HepG2 (cell line): Measurements from ENCODE around the gene RALBP1. TPM values are rescaled to one million over a fixed set of nuclear protein-coding genes. Genes with fewer than 3 reads are reported as not detected.

Source experiments
- ATAC-seq: fragments of 200-7000 bp; cut with Tn5 transposase; 3 replicates; pipeline ENCODE4 v1.9.1; 2020; ENCODE audit warnings: mild to moderate bottlenecking, moderate library complexity
- BruUV-seq: library from RNA; stranded (reverse); fragments of 400-500 nt; replicated peaks from 2 replicates; lab custom pipeline; 2021; lab: Mats Ljungman, UMichigan
- CTCF ChIA-PET: fragments of 300-600 bp; formaldehyde crosslinking; extraction: SDS; loops from one replicate; lab custom pipeline; 2021; ENCODE audit warnings: low total read pairs, inconsistent platforms, low intra/inter-chr PET ratio; lab: Yijun Ruan, JAX
- POLR2A ChIA-PET: fragments of 350-600 bp; sonication (Branson Sonifier 250); formaldehyde crosslinking; loops from one replicate; lab custom pipeline; 2020; ENCODE audit warnings: antibody characterized with exemption, inconsistent platforms; lab: Yijun Ruan, JAX
- DNase-seq: peaks from one replicate; pipeline ENCODE4 v3.0.0-alpha.2; 2015; ENCODE audit warnings: low spot score
- FAIRE-seq: peaks from 3 replicates; lab custom pipeline; 2011; peaks lifted over from hg19 to GRCh38; lab: Jason Lieb, UNC
- H2AFZ ChIP-seq: one replicate; pipeline ENCODE4 v1.6.1; 2011; ENCODE audit warnings: low read length, inconsistent platforms
- H3K27ac ChIP-seq: fragments of 300-600 bp; 3 replicates; pipeline ENCODE4 v1.8.0; 2011; ENCODE audit warnings: mixed run types, mild to moderate bottlenecking, mixed read lengths, low read length, inconsistent platforms; ENCODE audit not compliant: insufficient read depth; ENCODE audit errors: extremely low read length
- H3K27me3 ChIP-seq, 2 experiments: fragments of 200-600 bp in 1 of 2; 2 replicates in 1 of 2; 3 replicates in 1 of 2; pipeline versions ENCODE4 v1.6.0 to v1.8.0; 2011; ENCODE audit warnings: low read length in 2 of 2, mild to moderate bottlenecking in 2 of 2, moderate library complexity in 2 of 2, inconsistent platforms in 1 of 2; ENCODE audit not compliant: insufficient read depth in 2 of 2, control insufficient read depth in 1 of 2
- H3K36me3 ChIP-seq, 2 experiments: fragments of 200-600 bp in 1 of 2; replicated peaks in 1 of 2; 2 replicates in 1 of 2; 3 replicates in 1 of 2; pipeline versions ENCODE4 v1.5.1 to v1.8.0; 2011; ENCODE audit warnings: low read length in 2 of 2, inconsistent platforms in 1 of 2; ENCODE audit not compliant: insufficient read depth in 2 of 2, control insufficient read depth in 1 of 2
- H3K4me1 ChIP-seq: 2 replicates; pipeline ENCODE4 v1.5.1; 2012; ENCODE audit warnings: low read length, inconsistent platforms; ENCODE audit not compliant: insufficient read depth
- H3K4me2 ChIP-seq: 2 replicates; pipeline ENCODE4 v1.6.0; 2011; ENCODE audit warnings: low read depth, low read length, inconsistent platforms
- H3K4me3 ChIP-seq, 3 experiments: fragments of 200-600 bp in 1 of 3; sonication (generic), shearing (Covaris generic) in 1 of 3; replicated peaks in 1 of 3; 2 replicates each; pipeline ENCODE4 v1.5.1; 2011 to 2016; ENCODE audit warnings: low read length in 3 of 3, inconsistent platforms in 2 of 3, low read depth in 2 of 3, mild to moderate bottlenecking in 2 of 3, control low read depth in 1 of 3, mixed read lengths in 1 of 3; ENCODE audit not compliant: insufficient read depth in 1 of 3
- H3K79me2 ChIP-seq: one replicate; pipeline ENCODE4 v1.6.1; 2011; ENCODE audit warnings: low read length, inconsistent platforms; ENCODE audit not compliant: insufficient read depth
- H3K9ac ChIP-seq: 2 replicates; pipeline ENCODE4 v1.6.0; 2011; ENCODE audit warnings: mild to moderate bottlenecking, low read depth, low read length, inconsistent platforms; ENCODE audit not compliant: insufficient read depth
- H3K9me3 ChIP-seq: 2 replicates; pipeline ENCODE4 v1.5.1; 2012; ENCODE audit warnings: mild to moderate bottlenecking, low read length
- H4K20me1 ChIP-seq: 2 replicates; pipeline ENCODE4 v1.6.0; 2011; ENCODE audit warnings: inconsistent platforms, mild to moderate bottlenecking, low read length, moderate library complexity; ENCODE audit not compliant: insufficient read depth
- FOXP1 ChIP-seq, 2 experiments: fragments of 450-650 bp in 1 of 2; IDR thresholded peaks; 2 replicates each; pipeline ENCODE4 v1.6.1; 2017 to 2018; ENCODE audit warnings: antibody characterized with exemption in 1 of 2
- JUND ChIP-seq: sonication (generic); formaldehyde crosslinking; IDR thresholded peaks from 2 replicates; pipeline ENCODE4 v1.8.0; 2022; ENCODE audit warnings: mild to moderate bottlenecking, missing genetic modification reagents
- PREB ChIP-seq: sonication (generic); formaldehyde crosslinking; IDR thresholded peaks from 2 replicates; pipeline ENCODE4 v1.4.0; 2020; ENCODE audit warnings: missing genetic modification reagents
- RFXANK ChIP-seq: IDR thresholded peaks from 2 replicates; pipeline ENCODE4 v1.6.1; 2016
- ZNF274 ChIP-seq: sonication (generic); formaldehyde crosslinking; IDR thresholded peaks from 2 replicates; pipeline ENCODE4 v1.5.1; 2020; ENCODE audit warnings: mild to moderate bottlenecking, missing genetic modification reagents
- ZNF431 ChIP-seq: sonication (generic); formaldehyde crosslinking; IDR thresholded peaks from 2 replicates; pipeline ENCODE4 v1.9.0; 2022; ENCODE audit warnings: missing genetic modification reagents, low read depth, mild to moderate bottlenecking, borderline replicate concordance
- ZNF782 ChIP-seq: sonication (generic); formaldehyde crosslinking; IDR thresholded peaks from 2 replicates; pipeline ENCODE4 v1.4.0; 2020; ENCODE audit warnings: missing genetic modification reagents, mild to moderate bottlenecking, borderline replicate concordance
- in situ Hi-C: cut with HindIII; loops from 2 replicates; pipeline ENCODE4 v1.10.0; 2017; ENCODE audit warnings: low pct_unique_long_range_greater_than_20kb; ENCODE audit not compliant: extremely low pct_ligation_motif_present
- intact Hi-C: fragments of 100-400 bp; cut with micrococcal nuclease; formaldehyde crosslinking; loops from one replicate; pipeline ENCODE4 v1.10.0; 2022; ENCODE audit not compliant: unreplicated experiment
- polyA plus RNA-seq, 8 experiments: library from polyadenylated mRNA; depleted of rRNA in 3 of 8; stranded (reverse) in 7 of 8; unstranded in 1 of 8; fragments of >200 nt; fragmentation: Illumina TruSeq in 4 of 8; extraction: Trizol in 4 of 8; gene quantifications; 2 replicates each; pipeline versions ENCODE4 v1.2.1 to v1.2.3, GENCODE V29; 2011 to 2016; ENCODE audit warnings: low read depth in 4 of 8, missing spikeins in 1 of 8, mixed read lengths in 1 of 8; ENCODE audit not compliant: insufficient read depth in 1 of 8
- total RNA-seq, 5 experiments: library from RNA; depleted of rRNA; stranded (reverse); fragments of >200 nt; fragmentation: Illumina TruSeq; extraction: Trizol; gene quantifications; 2 replicates each; pipeline ENCODE4 v1.2.3, GENCODE V29; 2016; ENCODE audit warnings: low read depth in 1 of 5
- TF ChIP-seq, protein P1 (sequence below): sonication (generic); formaldehyde crosslinking; IDR thresholded peaks from 2 replicates; pipeline ENCODE4 v1.4.0; 2020; ENCODE audit warnings: missing genetic modification reagents

The RALBP1 gene
- total and polyA plus RNA-seq, 2 of the 13 experiments (the other 11 are each of a cell fraction or from before 2014, with no cell fraction given) = 24.5 to 33.1 TPM

DNA sequence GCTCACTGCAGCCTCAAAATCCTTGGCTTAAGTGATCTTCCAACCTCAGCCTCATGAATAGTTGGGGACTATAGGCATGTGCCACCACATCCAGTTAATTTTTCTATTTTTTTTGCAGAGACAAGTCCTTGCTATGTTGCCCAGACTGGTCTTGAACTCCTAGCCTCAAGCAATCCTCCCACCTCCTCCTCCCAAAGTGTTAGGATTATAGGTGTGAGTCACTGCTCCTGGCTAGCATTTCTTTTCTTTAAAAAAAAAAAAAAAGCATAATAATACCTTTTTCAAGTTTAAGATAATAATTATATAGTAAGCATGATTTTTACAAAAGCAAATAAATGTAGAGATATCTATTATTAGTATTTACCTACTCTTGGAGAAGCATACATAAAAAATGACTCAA, 103.0 kb downstream of the RALBP1 start:
- FAIRE-seq (no peak), DNase-seq (no peak), ATAC-seq (no peak)
- ChIA-PET POLR2A (no interaction called here), CTCF (no interaction called here)
- intact Hi-C loops (loop anchor here (5.0 to 10.0 kb wide), 4 partner anchors 34 to 214 kb away; partner anchors contain the start of gene PPP4R1), in situ Hi-C loops (no loop called here)
- Histone ChIP-seq H2AFZ (no peak overlapping the region), H3K27ac (no peak overlapping the region), H3K4me1 (peaks cover 9% of the 10 kb centered on the region), H3K4me2 (no peak overlapping the region), H3K27me3 (no peaks in the 10 kb centered on the region), H3K9ac (no peak overlapping the region), H4K20me1 (peaks cover 7% of the 10 kb centered on the region; the same call in 1 of the 2 replicates)
- BruUV-seq = no TSS peak
- TF ChIP-seq JUND (CRISPR knock-in tag) (no peak), ZNF782 (no peak), ZNF431 (CRISPR knock-in tag) (no peak), FOXP1 (IDR thresholded peaks at IDR 0.05) (no peak), FOXP1 (CRISPR knock-in tag; IDR thresholded peaks at IDR 0.05) (no peak), RFXANK (CRISPR knock-in tag) (no peak), ZNF274 (CRISPR knock-in tag) (no peak), PREB (no peak)
- TF ChIP-seq, protein P1, sequence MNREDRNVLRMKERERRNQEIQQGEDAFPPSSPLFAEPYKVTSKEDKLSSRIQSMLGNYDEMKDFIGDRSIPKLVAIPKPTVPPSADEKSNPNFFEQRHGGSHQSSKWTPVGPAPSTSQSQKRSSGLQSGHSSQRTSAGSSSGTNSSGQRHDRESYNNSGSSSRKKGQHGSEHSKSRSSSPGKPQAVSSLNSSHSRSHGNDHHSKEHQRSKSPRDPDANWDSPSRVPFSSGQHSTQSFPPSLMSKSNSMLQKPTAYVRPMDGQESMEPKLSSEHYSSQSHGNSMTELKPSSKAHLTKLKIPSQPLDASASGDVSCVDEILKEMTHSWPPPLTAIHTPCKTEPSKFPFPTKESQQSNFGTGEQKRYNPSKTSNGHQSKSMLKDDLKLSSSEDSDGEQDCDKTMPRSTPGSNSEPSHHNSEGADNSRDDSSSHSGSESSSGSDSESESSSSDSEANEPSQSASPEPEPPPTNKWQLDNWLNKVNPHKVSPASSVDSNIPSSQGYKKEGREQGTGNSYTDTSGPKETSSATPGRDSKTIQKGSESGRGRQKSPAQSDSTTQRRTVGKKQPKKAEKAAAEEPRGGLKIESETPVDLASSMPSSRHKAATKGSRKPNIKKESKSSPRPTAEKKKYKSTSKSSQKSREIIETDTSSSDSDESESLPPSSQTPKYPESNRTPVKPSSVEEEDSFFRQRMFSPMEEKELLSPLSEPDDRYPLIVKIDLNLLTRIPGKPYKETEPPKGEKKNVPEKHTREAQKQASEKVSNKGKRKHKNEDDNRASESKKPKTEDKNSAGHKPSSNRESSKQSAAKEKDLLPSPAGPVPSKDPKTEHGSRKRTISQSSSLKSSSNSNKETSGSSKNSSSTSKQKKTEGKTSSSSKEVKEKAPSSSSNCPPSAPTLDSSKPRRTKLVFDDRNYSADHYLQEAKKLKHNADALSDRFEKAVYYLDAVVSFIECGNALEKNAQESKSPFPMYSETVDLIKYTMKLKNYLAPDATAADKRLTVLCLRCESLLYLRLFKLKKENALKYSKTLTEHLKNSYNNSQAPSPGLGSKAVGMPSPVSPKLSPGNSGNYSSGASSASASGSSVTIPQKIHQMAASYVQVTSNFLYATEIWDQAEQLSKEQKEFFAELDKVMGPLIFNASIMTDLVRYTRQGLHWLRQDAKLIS (CRISPR knock-in tag) = no peak
- TF ChIP-seq, all 625 proteins: peak for 0
- H3K4me3 ChIP-seq = no peak overlapping the region
- peaks cover 2% of the 10 kb centered on the region for H3K79me2 ChIP-seq
- H3K9me3 ChIP-seq = no peaks in the 10 kb centered on the region
- H3K36me3 ChIP-seq = peaks cover 4 to 65% of the 10 kb centered on the region in 2 experiments
